GM10266 (cell line): Measurements from ENCODE around the gene PRDM16.

Experiments used
- DNase-seq: peaks from one replicate; pipeline ENCODE4 v3.0.0; 2012; ENCODE audit errors: extremely low spot score
- TF ChIP-seq, protein P1 (sequence below): IDR thresholded peaks from 2 replicates; pipeline ENCODE4 v1.5.1; 2012; ENCODE audit warnings: mild to moderate bottlenecking, low read depth; ENCODE audit not compliant: control insufficient read depth, insufficient read depth; ENCODE audit errors: missing control alignments

The PRDM16 gene

DNA sequence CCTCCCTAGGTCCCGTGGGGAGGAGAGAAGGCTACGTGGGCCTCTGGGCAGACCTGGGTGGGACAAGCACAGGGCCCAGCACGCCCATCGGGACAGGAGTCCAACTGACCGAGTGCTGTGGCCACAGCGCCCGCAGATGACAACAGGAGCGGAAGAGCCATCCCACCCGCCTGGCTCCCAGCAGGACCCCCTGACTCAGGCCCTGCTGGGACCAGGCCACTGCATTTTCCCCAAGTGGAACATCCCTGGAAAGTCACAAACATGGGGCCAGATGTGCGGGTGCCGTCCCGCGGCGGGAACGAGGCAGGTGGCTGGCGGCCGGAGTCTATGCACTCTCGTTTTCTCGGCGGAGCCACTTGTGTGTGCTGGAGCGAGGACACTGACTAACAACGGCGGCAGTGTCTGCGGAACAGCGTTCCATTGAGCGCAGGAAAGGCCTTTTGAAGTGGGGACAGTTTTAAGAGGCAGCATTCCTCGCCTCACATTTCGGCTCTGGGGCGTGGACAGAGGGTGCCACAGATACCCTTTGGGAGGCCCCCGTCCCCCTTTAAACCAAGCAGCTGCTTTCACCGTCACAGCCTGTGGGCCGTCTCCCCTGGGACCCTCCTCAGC is 291.7 kb downstream of the PRDM16 start:
- DNase-seq: no peak
- TF ChIP-seq, protein P1, sequence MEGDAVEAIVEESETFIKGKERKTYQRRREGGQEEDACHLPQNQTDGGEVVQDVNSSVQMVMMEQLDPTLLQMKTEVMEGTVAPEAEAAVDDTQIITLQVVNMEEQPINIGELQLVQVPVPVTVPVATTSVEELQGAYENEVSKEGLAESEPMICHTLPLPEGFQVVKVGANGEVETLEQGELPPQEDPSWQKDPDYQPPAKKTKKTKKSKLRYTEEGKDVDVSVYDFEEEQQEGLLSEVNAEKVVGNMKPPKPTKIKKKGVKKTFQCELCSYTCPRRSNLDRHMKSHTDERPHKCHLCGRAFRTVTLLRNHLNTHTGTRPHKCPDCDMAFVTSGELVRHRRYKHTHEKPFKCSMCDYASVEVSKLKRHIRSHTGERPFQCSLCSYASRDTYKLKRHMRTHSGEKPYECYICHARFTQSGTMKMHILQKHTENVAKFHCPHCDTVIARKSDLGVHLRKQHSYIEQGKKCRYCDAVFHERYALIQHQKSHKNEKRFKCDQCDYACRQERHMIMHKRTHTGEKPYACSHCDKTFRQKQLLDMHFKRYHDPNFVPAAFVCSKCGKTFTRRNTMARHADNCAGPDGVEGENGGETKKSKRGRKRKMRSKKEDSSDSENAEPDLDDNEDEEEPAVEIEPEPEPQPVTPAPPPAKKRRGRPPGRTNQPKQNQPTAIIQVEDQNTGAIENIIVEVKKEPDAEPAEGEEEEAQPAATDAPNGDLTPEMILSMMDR: no peak

DNA sequence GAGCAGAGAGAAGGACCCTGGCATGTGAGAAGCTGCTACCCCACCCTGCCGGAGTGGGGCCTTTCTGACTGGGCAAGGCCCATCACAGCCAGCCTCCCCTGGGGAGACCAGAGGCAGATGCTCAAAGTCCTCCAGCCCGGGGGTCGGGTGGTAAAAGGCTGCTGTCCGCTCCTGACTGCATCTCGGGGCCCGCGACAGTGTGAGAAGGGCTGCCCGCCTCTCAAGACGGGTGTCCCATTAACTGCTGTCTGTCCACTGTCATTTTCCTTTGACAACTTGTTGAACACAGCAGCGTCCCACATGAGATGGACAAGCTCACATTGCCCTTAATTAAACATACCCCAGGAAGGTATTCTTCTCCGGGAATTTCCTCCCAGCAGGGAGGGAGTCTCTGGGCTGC is 294.0 kb downstream of the PRDM16 start:
- DNase-seq: no peak
- TF ChIP-seq, protein P1: no peak

DNA sequence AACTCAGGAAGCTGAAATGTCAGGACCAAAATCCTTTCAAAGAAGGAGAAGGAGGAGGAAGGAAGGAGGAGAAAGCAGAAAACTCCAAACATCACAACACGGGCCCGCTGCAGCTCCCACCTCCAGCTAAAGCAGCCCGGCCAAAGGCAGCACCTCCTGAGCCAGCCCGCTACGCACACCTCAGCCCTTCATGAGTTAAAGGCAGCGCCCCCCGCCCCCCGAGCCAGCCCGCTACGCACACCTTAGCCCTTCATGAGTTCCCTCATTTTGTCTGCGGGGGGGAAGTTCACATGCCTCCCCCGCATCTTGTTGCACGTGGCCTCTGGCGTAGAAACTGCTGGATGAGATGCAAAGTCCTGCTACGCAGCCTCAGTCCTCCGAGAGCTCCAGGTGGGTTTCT is 294.8 kb downstream of the PRDM16 start:
- TF ChIP-seq, protein P1: no peak
- DNase-seq: no peak

DNA sequence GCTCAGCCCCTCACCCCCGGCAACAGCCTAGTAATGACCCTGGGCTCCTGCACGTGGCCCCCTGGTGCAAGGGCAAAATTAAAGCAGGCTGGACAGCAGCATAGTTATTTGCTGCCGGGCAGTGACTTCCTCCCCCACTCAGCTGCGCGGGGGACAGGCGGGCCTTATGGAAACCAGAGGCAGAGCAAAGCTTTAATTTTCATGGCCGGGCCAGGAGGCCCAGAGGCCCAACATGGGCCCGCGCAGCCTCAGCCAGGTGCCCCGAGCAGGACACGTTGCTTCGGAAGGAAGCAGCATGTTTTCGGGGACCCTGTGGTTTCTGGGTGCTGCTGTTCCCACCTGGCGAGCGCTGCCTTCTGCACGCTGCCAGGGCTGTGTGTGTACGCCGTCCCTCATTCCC is 295.5 kb downstream of the PRDM16 start:
- DNase-seq: no peak
- TF ChIP-seq, protein P1: no peak

DNA sequence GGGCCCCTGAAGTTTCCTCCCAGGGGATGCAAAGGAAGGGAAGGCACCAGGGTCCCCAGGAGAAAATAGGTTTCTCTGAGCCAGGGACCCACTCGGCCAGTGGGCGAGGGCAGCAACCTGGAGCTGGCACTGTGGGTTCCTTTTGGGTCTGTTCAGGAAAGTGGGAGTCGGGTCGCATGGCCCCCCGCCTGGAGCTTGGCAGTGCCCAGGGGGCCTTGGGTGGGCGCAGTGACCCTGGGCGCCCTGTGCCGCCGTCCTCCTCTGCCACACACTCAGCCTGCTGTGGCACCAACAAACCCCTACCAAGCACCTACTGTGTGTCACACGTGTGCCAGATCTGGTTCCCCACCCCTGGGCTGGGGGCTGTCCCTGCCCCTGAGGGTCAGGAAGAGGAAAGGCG is 296.0 kb downstream of the PRDM16 start:
- TF ChIP-seq, protein P1: no peak

DNA sequence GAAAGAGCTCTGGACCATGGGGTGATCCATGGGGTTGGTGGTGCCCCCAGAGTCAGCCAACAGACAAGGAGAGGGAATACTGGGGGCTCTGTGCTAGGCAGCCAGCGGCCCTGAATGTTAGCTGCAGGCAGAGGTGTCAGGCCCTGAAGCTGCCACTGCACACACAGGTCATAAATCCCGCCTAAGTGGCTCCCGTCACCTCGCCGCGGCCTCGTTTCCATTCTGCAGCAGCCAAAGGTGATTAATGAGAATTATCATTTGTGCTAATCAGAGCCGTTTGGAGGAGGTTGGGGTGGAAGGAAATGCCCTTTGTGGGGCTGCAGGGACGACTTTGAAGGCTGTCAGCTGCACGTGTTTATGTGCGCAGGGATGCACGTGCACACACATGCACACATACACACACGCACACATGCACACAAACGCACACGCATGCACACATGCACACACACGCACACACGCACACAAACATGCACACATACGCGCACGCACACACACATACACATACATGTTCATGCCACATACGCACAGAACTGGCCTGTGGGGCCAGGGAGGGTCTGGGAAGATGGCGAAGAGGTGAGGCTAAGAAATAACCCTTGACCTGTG is 296.6 kb downstream of the PRDM16 start:
- TF ChIP-seq, protein P1: no peak
- no peak for DNase-seq

More for the DNA sequence above, 296.0 kb downstream of the PRDM16 start:
- no peak for DNase-seq
